IPS-18c (cell line): ENCODE measurements around the gene MED27.

ENCODE experiments used
- H3K4me3 ChIP-seq: 2 replicates; pipeline ENCODE4 v1.7.0; 2013; ENCODE audit warnings: low read depth, mild to moderate bottlenecking, low read length, moderate library complexity; ENCODE audit not compliant: insufficient read depth
- H3K9me3 ChIP-seq: one replicate; pipeline ENCODE4 v1.6.1; 2013; ENCODE audit warnings: mild to moderate bottlenecking, low read length, moderate library complexity; ENCODE audit not compliant: control insufficient read depth, insufficient read depth

MED27 gene

GRCh38 chr9:131899296-131900228 is 180.1 kb downstream of the MED27 start:
- no peak overlapping the region for H3K4me3 ChIP-seq

GRCh38 chr9:131892902-131893500 is 186.7 kb downstream of the MED27 start:
- Histone ChIP-seq H3K4me3 (no peak overlapping the region), H3K9me3 (no peaks in the 10 kb centered on the region)

More at GRCh38 chr9:131899296-131900228, 180.1 kb downstream of the MED27 start:
- H3K9me3 ChIP-seq, result no peaks in the 10 kb centered on the region

- no peaks in the 10 kb centered on the region for H3K9me3 ChIP-seq
- H3K4me3 ChIP-seq, result no peak overlapping the region
Measured at GRCh38 chr9:131892162-131892707, 187.4 kb downstream of the MED27 start.

GRCh38 chr9:131891598-131891997 is 188.1 kb downstream of the MED27 start:
- H3K9me3 ChIP-seq, result no peaks in the 10 kb centered on the region
- H3K4me3 ChIP-seq, result no peak overlapping the region

GRCh38 chr9:131889437-131890251 is 190.0 kb downstream of the MED27 start:
- H3K4me3 ChIP-seq, result no peak overlapping the region
- H3K9me3 ChIP-seq, result no peaks in the 10 kb centered on the region

- Histone ChIP-seq H3K9me3 (no peaks in the 10 kb centered on the region), H3K4me3 (no peak overlapping the region)
Measured at GRCh38 chr9:131888923-131889322, 190.7 kb downstream of the MED27 start.

GRCh38 chr9:131887680-131888079 is 192.0 kb downstream of the MED27 start:
- Histone ChIP-seq H3K4me3 (no peak overlapping the region), H3K9me3 (no peaks in the 10 kb centered on the region)

- H3K4me3 ChIP-seq, result no peak overlapping the region
- H3K9me3 ChIP-seq, result no peaks in the 10 kb centered on the region
Measured at GRCh38 chr9:131886826-131887225, 192.8 kb downstream of the MED27 start.

- H3K9me3 ChIP-seq, result no peaks in the 10 kb centered on the region
- H3K4me3 ChIP-seq, result no peak overlapping the region
Measured at GRCh38 chr9:131885144-131885609, 194.5 kb downstream of the MED27 start.

- Histone ChIP-seq H3K9me3 (no peaks in the 10 kb centered on the region), H3K4me3 (no peak overlapping the region)
Measured at GRCh38 chr9:131884222-131884621, 195.4 kb downstream of the MED27 start.

GRCh38 chr9:131880833-131881583 is 198.7 kb downstream of the MED27 start:
- no peak overlapping the region for H3K4me3 ChIP-seq
- peaks cover 2% of the 10 kb centered on the region for H3K9me3 ChIP-seq

- H3K9me3 ChIP-seq, result peaks cover 2% of the 10 kb centered on the region
- no peak overlapping the region for H3K4me3 ChIP-seq
Measured at GRCh38 chr9:131879911-131880290, 199.8 kb downstream of the MED27 start.

- Histone ChIP-seq H3K9me3 (peaks cover 2% of the 10 kb centered on the region), H3K4me3 (no peak overlapping the region)
Measured at GRCh38 chr9:131879181-131879910, 200.3 kb downstream of the MED27 start.

- Histone ChIP-seq H3K9me3 (peaks cover 2% of the 10 kb centered on the region), H3K4me3 (no peak overlapping the region)
Measured at GRCh38 chr9:131876486-131876885, 203.2 kb downstream of the MED27 start.

- H3K4me3 ChIP-seq, result no peak overlapping the region
- peaks cover 2% of the 10 kb centered on the region for H3K9me3 ChIP-seq
Measured at GRCh38 chr9:131875828-131876485, 203.7 kb downstream of the MED27 start.
